Adrenal gland (tissue), 5 donors: ENCODE results near the gene MCM5.

Source experiments
- POLR2A ChIP-seq, 2 donors: fragments of 450-650 bp; IDR thresholded peaks; one replicate each; pipeline ENCODE4 v1.6.1; 2017; ENCODE audit warnings: antibody characterized with exemption in 2 of 2, mild to moderate bottlenecking in 2 of 2, moderate library complexity in 1 of 2
- TF ChIP-seq, protein P1 (sequence below), 6 experiments: fragments of 450-650 bp in 4 of 6; fragments of 200-600 bp in 2 of 6; sonication (generic) in 1 of 6; IDR thresholded peaks; 1 replicate in 5 of 6; 2 replicates in 1 of 6; pipeline versions ENCODE4 v1.5.1 to v1.8.0; 2016 to 2021; ENCODE audit warnings: antibody characterized with exemption in 6 of 6, mild to moderate bottlenecking in 2 of 6, moderate library complexity in 1 of 6
- donor health status: DM: no; HTN: no; CAD: no.

DNA sequence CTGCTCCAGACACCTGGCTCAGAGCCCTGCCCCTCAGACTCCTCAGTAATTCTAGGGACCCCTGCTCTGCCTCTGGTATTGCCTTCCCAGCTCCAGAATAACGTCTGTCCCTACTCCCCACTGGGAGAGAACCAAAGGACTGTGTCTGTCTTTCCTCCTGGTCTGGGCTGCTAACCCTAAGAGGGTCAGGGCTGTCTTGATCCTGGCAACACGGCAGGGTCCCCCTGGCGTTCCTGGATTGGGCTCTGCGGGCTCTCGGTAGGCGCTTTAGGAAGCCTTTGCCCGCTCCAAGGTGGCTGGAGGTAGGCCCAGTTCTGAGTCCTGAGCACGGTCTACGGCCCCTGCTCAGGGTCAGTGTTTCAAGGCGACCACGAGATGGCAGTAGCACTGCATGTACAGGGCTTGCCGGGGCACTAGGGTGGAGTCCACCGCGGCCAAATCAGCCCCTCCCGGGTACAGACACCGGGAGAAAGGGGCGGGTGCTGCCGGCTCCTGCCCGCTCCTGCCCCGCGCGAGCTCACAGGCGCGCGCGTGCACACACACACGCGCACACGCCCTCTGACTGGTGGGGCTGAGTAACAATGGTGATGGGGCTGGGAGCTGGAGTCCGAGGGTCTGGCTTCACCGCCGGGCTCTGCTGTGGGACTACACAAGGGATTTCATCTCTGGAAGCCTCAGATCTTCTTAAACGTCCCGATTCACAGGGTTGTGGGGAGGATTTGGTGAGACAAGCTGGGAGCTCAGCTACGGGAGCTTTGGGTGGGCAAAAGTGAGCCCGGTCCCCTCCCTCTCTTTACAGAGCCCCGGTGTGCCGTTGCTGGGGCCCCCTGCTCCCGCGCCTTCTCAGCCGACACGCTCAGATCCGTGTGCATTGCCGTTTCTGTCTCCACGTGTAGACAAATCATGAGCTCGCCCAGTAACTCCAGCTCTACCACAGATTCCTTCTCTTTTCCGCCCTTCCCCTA is 49.1 kb upstream of the MCM5 start:
- peak in 1 of 2 donors; percentile 46 for TF ChIP-seq POLR2A (IDR thresholded peaks at IDR 0.05)
- TF ChIP-seq, protein P1, sequence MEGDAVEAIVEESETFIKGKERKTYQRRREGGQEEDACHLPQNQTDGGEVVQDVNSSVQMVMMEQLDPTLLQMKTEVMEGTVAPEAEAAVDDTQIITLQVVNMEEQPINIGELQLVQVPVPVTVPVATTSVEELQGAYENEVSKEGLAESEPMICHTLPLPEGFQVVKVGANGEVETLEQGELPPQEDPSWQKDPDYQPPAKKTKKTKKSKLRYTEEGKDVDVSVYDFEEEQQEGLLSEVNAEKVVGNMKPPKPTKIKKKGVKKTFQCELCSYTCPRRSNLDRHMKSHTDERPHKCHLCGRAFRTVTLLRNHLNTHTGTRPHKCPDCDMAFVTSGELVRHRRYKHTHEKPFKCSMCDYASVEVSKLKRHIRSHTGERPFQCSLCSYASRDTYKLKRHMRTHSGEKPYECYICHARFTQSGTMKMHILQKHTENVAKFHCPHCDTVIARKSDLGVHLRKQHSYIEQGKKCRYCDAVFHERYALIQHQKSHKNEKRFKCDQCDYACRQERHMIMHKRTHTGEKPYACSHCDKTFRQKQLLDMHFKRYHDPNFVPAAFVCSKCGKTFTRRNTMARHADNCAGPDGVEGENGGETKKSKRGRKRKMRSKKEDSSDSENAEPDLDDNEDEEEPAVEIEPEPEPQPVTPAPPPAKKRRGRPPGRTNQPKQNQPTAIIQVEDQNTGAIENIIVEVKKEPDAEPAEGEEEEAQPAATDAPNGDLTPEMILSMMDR (IDR thresholded peaks at IDR 0.05), result peak; percentile 79 to 97 (median 94)
